ENCODE data around the gene OR10G7.
A peak's percentile ranks its signal among the peaks of the same experiment; 100 is the strongest.

- TF ChIP-seq CTCF (IDR thresholded peaks at IDR 0.05; ENCODE audit: insufficient read depth, low read depth, low read length), result no peak
- TF ChIP-seq EZH2 (IDR thresholded peaks at IDR 0.05; ENCODE audit: insufficient read depth, low read length), result peak; percentile 65
These were observed 34.9 kb upstream of the OR10G7 start for GRCh38 chr11:124075841-124076651.

All from astrocyte (in vitro differentiated cells and primary cell).